K562 (cell line): Measurements from ENCODE around the gene SLC18A3. TPM values are rescaled to one million over a fixed set of nuclear protein-coding genes. Genes with fewer than 3 reads are reported as not detected.
A peak's percentile ranks its signal among the peaks of the same experiment; 100 is the strongest.

ENCODE experiments used
- ATAC-seq: fragments of 200-7000 bp; cut with Tn5 transposase; 3 replicates; pipeline ENCODE4 v1.9.1; 2020; ENCODE audit warnings: moderate library complexity
- BruUV-seq: library from RNA; stranded (reverse); fragments of 400-500 nt; replicated peaks from 2 replicates; lab custom pipeline; 2021; lab: Mats Ljungman, UMichigan
- CTCF ChIA-PET: fragments of 300-600 bp; formaldehyde crosslinking; extraction: SDS; loops from one replicate; lab custom pipeline; 2021; ENCODE audit warnings: low intra/inter-chr PET ratio; lab: Yijun Ruan, JAX
- POLR2A ChIA-PET: fragments of 300-600, 350-650 bp; sonication (Branson Sonifier 250); formaldehyde crosslinking; extraction: SDS; loops from one replicate; lab custom pipeline; 2021; ENCODE audit warnings: antibody characterized with exemption, inconsistent platforms; lab: Yijun Ruan, JAX
- DNase-seq, 4 experiments: peaks; one replicate each; pipeline versions ENCODE4 v3.0.0 to v3.0.0-alpha.2; 2011 to 2018; ENCODE audit warnings: low spot score in 3 of 4, mixed read lengths in 3 of 4; ENCODE audit errors: extremely low read depth in 1 of 4
- FAIRE-seq: peaks from 2 replicates; lab custom pipeline; 2011; peaks lifted over from hg19 to GRCh38; lab: Jason Lieb, UNC
- H2AFZ ChIP-seq: 2 replicates; pipeline ENCODE4 v1.6.0; 2011; ENCODE audit warnings: low read depth, low read length, control low read depth, inconsistent platforms
- H3K27ac ChIP-seq: fragments of 200-600 bp; 3 replicates; pipeline ENCODE4 v1.8.0; 2011; ENCODE audit warnings: low read depth, mild to moderate bottlenecking, control low read depth, inconsistent platforms, low read length, moderate library complexity, mixed read lengths; ENCODE audit errors: extremely low read depth
- H3K27me3 ChIP-seq, 2 experiments: fragments of 300-600 bp in 1 of 2; 2 replicates in 1 of 2; 3 replicates in 1 of 2; pipeline versions ENCODE4 v1.6.0 to v1.8.0; 2011; ENCODE audit warnings: inconsistent platforms in 2 of 2, low read length in 2 of 2, mild to moderate bottlenecking in 1 of 2, mixed read lengths in 1 of 2, moderate library complexity in 1 of 2; ENCODE audit not compliant: control insufficient read depth in 2 of 2, insufficient read depth in 2 of 2
- H3K36me3 ChIP-seq: fragments of 300-600 bp; 3 replicates; pipeline ENCODE4 v1.8.0; 2011; ENCODE audit warnings: mild to moderate bottlenecking, low read length, inconsistent platforms; ENCODE audit not compliant: control insufficient read depth, insufficient read depth
- H3K4me1 ChIP-seq, 2 experiments: fragments of 200-600 bp in 1 of 2; replicated peaks in 1 of 2; 2 replicates in 1 of 2; 3 replicates in 1 of 2; pipeline versions ENCODE4 v1.5.1 to v1.8.0; 2011; ENCODE audit warnings: inconsistent platforms in 2 of 2, low read length in 2 of 2, mild to moderate bottlenecking in 1 of 2, mixed read lengths in 1 of 2, moderate library complexity in 1 of 2; ENCODE audit not compliant: control insufficient read depth in 2 of 2, insufficient read depth in 2 of 2
- H3K4me2 ChIP-seq: 2 replicates; pipeline ENCODE4 v1.6.1; 2011; ENCODE audit warnings: low read length, control low read depth, inconsistent platforms, mixed read lengths; ENCODE audit not compliant: insufficient read depth
- H3K4me3 ChIP-seq: fragments of 200-600 bp; sonication (generic), shearing (Covaris generic); 2 replicates; pipeline ENCODE4 v1.5.1; 2016; ENCODE audit warnings: control low read depth, inconsistent platforms
- H3K79me2 ChIP-seq: fragments of 200-600 bp; 3 replicates; pipeline ENCODE4 v1.8.0; 2011; ENCODE audit warnings: low read length, inconsistent platforms; ENCODE audit not compliant: control insufficient read depth, insufficient read depth
- H3K9ac ChIP-seq, 2 experiments: 2 replicates each; pipeline versions ENCODE4 v1.6.0 to v1.6.1; 2011; ENCODE audit warnings: low read depth in 2 of 2, low read length in 2 of 2, control low read depth in 1 of 2, inconsistent platforms in 1 of 2, mild to moderate bottlenecking in 1 of 2, mixed read lengths in 1 of 2; ENCODE audit not compliant: insufficient read depth in 1 of 2
- H3K9me1 ChIP-seq: one replicate; pipeline ENCODE4 v1.6.0; 2011; ENCODE audit warnings: inconsistent platforms, mild to moderate bottlenecking, low read length, moderate library complexity; ENCODE audit not compliant: control insufficient read depth, insufficient read depth
- H3K9me3 ChIP-seq: replicated peaks from 2 replicates; pipeline ENCODE4 v1.5.1; 2011; ENCODE audit warnings: low read depth, low read length, inconsistent platforms; ENCODE audit not compliant: control insufficient read depth, insufficient read depth
- H4K20me1 ChIP-seq: replicated peaks from 2 replicates; pipeline ENCODE4 v1.6.1; 2011; ENCODE audit warnings: low read length, inconsistent platforms, mixed read lengths; ENCODE audit not compliant: control insufficient read depth, insufficient read depth
- ATF3 ChIP-seq, 2 experiments: fragments of 450-650 bp in 1 of 2; sonication (generic) in 1 of 2; formaldehyde crosslinking in 1 of 2; IDR thresholded peaks in 1 of 2; conservative IDR thresholded peaks in 1 of 2; 2 replicates each; pipeline versions ENCODE4 v1.6.1 to v1.8.1; 2016 to 2023; ENCODE audit warnings: mild to moderate bottlenecking in 2 of 2, moderate library complexity in 2 of 2, inconsistent platforms in 1 of 2, missing genetic modification reagents in 1 of 2
- HOMEZ ChIP-seq: fragments of 250-450 bp; sonication (Bioruptor Pico); IDR thresholded peaks from 2 replicates; pipeline ENCODE4 v1.4.0; 2020; ENCODE audit warnings: mild to moderate bottlenecking, moderate library complexity
- ZNF79 ChIP-seq: fragments of 250-450 bp; sonication (Bioruptor Pico); IDR thresholded peaks from 2 replicates; pipeline ENCODE4 v1.4.0; 2020; ENCODE audit warnings: low read depth, mild to moderate bottlenecking, moderate library complexity
- WGBS: fragments of 100-300 bp; shearing (Covaris generic); methylation state at CpG from one replicate; pipeline ENCODE4 v1.1.6; 2016; ENCODE audit warnings: low coverage, mixed read lengths; ENCODE audit not compliant: insufficient coverage; ENCODE audit errors: missing lambda C conversion rate; 5-methylcytosine and 5-hydroxymethylcytosine counted together
- in situ Hi-C: fragments of 300-500 bp; cut with MboI; formaldehyde crosslinking; loops from 4 replicates; pipeline ENCODE4 v1.15.0; 2018; ENCODE audit warnings: inconsistent platforms, mixed read lengths
- intact Hi-C: fragments of 100-400 bp; cut with micrococcal nuclease; formaldehyde crosslinking; loops from 2 replicates; pipeline ENCODE4 v1.14.2; 2022
- polyA plus RNA-seq, 8 experiments: library from polyadenylated mRNA; depleted of rRNA in 4 of 8; stranded (reverse) in 5 of 8; unstranded in 3 of 8; fragments of >200 nt; fragmentation: Nextera tagmentation in 2 of 8; fragmentation: Illumina TruSeq in 1 of 8; extraction: Ambion mirVana in 2 of 8; extraction: Trizol in 1 of 8; gene quantifications; 2 replicates each; pipeline versions ENCODE4 v1.2.1 to v1.2.3, GENCODE V29; 2011 to 2014; ENCODE audit warnings: inconsistent platforms in 1 of 8, missing spikeins in 1 of 8
- total RNA-seq, 7 experiments: library from RNA; depleted of rRNA in 6 of 7; stranded (reverse); fragments of >200 nt in 6 of 7; fragmentation: Illumina TruSeq in 2 of 7; extraction: Trizol in 2 of 7; gene quantifications; 2 replicates each; pipeline versions ENCODE4 v1.2.1 to v1.2.3, GENCODE V29; 2011 to 2021; ENCODE audit warnings: low replicate concordance in 1 of 7

SLC18A3 gene
- total and polyA plus RNA-seq, 9 of the 15 experiments (the other 6 are each of a cell fraction or from before 2014, with no cell fraction given): not detected

DNA sequence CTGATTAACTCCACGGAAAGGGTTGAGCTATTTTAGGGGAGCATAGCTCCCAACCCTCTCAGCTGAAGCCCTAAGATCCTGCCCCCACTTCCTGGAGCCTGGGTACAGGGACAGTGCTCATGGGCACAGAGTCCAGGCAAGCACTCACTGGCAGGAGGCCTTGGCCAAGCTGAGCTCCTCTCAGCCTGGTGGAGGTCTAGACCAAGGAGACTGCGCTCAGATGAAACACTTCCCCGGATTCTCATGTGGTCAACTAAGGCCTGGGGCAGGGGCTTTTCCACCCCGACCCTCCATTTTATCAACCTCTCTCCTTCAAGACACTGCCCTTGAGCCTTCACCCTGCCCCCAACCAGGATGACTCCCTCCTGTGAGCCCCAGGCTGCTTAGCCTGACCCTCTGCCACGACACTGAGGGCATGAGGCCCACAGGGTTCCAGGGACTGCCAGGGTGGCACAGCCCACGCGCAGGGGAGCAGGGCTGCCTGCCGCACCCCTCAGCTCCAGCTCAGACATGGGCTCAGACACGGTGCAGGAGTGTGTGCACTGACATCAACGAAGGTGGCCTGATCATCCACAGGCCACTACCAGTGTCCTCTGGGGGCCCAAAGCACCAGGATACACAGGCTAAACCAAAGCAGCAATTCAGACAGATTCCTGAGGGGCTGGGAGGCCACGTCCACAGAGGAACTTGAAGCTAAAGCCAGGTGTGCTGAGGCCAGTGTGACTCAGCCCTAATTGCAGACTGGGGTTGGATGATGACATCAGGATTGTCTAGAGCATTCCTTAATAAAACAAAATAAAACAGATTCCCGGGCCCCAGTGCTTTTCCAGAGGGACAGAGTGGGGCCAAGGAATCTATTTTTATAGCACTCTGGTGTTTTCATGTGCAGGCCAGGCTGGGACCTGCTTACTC lies 22.6 kb downstream of the SLC18A3 start:
- in situ Hi-C loops: no loop called here
- 0% methylated on average over 12 of the region's 12 CpGs for WGBS
- Histone ChIP-seq H3K4me1 (0 out of 5 replicates have a peak, but pooled peaks cover 0 to 3% of the 10 kb centered on the region in 2 experiments), H3K9me1 (no peaks in the 10 kb centered on the region), H3K9ac (no peak overlapping the region), H3K27ac (no peak overlapping the region), H3K79me2 (no peaks in the 10 kb centered on the region), H3K9me3 (no peaks in the 10 kb centered on the region), H4K20me1 (no peaks in the 10 kb centered on the region), H2AFZ (no peak overlapping the region), H3K27me3 (peaks cover 13 to 47% of the 10 kb centered on the region in 2 experiments; a peak in 3 of 5 replicates), H3K36me3 (no peaks in the 10 kb centered on the region), H3K4me2 (no peak overlapping the region), H3K4me3 (no peak overlapping the region)
- intact Hi-C loops: no loop called here
- POLR2A ChIA-PET: interaction anchor here (1.6 kb wide), 1 partner anchor 58 kb away, joined by 4 read pairs; no protein-coding TSS in a partner anchor
- CTCF ChIA-PET: no interaction called here
- no TSS peak for BruUV-seq
- DNase-seq (no peak), FAIRE-seq (no peak), ATAC-seq (peak; percentile 51)
- no peak for TF ChIP-seq HOMEZ (CRISPR knock-in tag)
- TF ChIP-seq ATF3 (IDR thresholded peaks at IDR 0.05): peak; percentile 38
- no peak for TF ChIP-seq ATF3 (CRISPR knock-in tag; conservative IDR thresholded peaks at IDR 0.05)
- no peak for TF ChIP-seq ZNF79 (CRISPR knock-in tag)
